OCI-LY3 (cell line): ENCODE measurements around the gene TAX1BP1.

Experiments
- CTCF ChIP-seq: fragments of 200-600, 300-600 bp; sonication (generic); IDR thresholded peaks from 2 replicates; pipeline ENCODE4 v1.5.1; 2014; ENCODE audit warnings: antibody characterized with exemption, low read length, low read depth
- EZH2phosphoT487 ChIP-seq: fragments of 200-600 bp; shearing (Covaris generic); IDR thresholded peaks from 2 replicates; pipeline ENCODE4 v1.6.1; 2018; ENCODE audit warnings: antibody characterized with exemption, mixed run types, low read depth

- no peak for TF ChIP-seq EZH2phosphoT487
- TF ChIP-seq CTCF, result no peak
Measured at GRCh38 chr7:27759491-27759890, 19.5 kb downstream of the TAX1BP1 start.
